H9 (cell line): ENCODE results near the gene CAMTA1. TPM values are rescaled to one million over a fixed set of nuclear protein-coding genes. Genes with fewer than 3 reads are reported as not detected.

Experiments
- DNase-seq: peaks from one replicate; pipeline ENCODE4 v3.0.0-alpha.2; 2017
- H2AFZ ChIP-seq: one replicate; pipeline ENCODE4 v1.6.1; 2013; ENCODE audit warnings: mild to moderate bottlenecking, low read length, control low read depth, moderate library complexity
- H2AK5ac ChIP-seq: 2 replicates; pipeline ENCODE4 v1.6.1; 2013; ENCODE audit warnings: low read length, control low read depth, mixed read lengths; ENCODE audit not compliant: insufficient read length
- H2BK120ac ChIP-seq: one replicate; pipeline ENCODE4 v1.6.1; 2013; ENCODE audit warnings: low read depth, mild to moderate bottlenecking, low read length, control low read depth, inconsistent platforms; ENCODE audit not compliant: poor library complexity, severe bottlenecking
- H2BK12ac ChIP-seq: 2 replicates; pipeline ENCODE4 v1.6.1; 2013; ENCODE audit warnings: low read length, control low read depth, mixed read lengths, low read depth; ENCODE audit not compliant: insufficient read length
- H2BK15ac ChIP-seq: 2 replicates; pipeline ENCODE4 v1.6.1; 2013; ENCODE audit warnings: low read depth, low read length, control low read depth
- H2BK20ac ChIP-seq: one replicate; pipeline ENCODE4 v1.6.1; 2013; ENCODE audit warnings: low read depth, mild to moderate bottlenecking, low read length, control low read depth, inconsistent platforms; ENCODE audit not compliant: poor library complexity, severe bottlenecking
- H2BK5ac ChIP-seq: 2 replicates; pipeline ENCODE4 v1.6.1; 2013; ENCODE audit warnings: low read length, control low read depth, mixed read lengths; ENCODE audit not compliant: insufficient read length
- H3K14ac ChIP-seq: 2 replicates; pipeline ENCODE4 v1.6.1; 2013; ENCODE audit warnings: low read length, control low read depth; ENCODE audit not compliant: insufficient read depth
- H3K18ac ChIP-seq: 2 replicates; pipeline ENCODE4 v1.6.1; 2013; ENCODE audit warnings: low read depth, mild to moderate bottlenecking, mixed read lengths, low read length, control low read depth; ENCODE audit not compliant: insufficient read length
- H3K23ac ChIP-seq: 2 replicates; pipeline ENCODE4 v1.6.1; 2013; ENCODE audit warnings: low read length, control low read depth, mixed read lengths, low read depth; ENCODE audit not compliant: insufficient read length
- H3K23me2 ChIP-seq: 2 replicates; pipeline ENCODE4 v1.6.1; 2013; ENCODE audit warnings: low read depth, mild to moderate bottlenecking, mixed read lengths, low read length, control low read depth; ENCODE audit not compliant: insufficient read length, poor library complexity, severe bottlenecking
- H3K27ac ChIP-seq: 2 replicates; pipeline ENCODE4 v1.5.1; 2013; ENCODE audit warnings: low read length, control low read depth, mixed read lengths, low read depth; ENCODE audit not compliant: insufficient read length
- H3K27me3 ChIP-seq: 2 replicates; pipeline ENCODE4 v1.6.1; 2013; ENCODE audit warnings: low read length, control low read depth, inconsistent platforms; ENCODE audit not compliant: insufficient read depth
- H3K4ac ChIP-seq: 2 replicates; pipeline ENCODE4 v1.6.1; 2013; ENCODE audit warnings: low read depth, mild to moderate bottlenecking, control low read depth, inconsistent platforms, low read length, moderate library complexity
- H3K4me1 ChIP-seq: 2 replicates; pipeline ENCODE4 v1.6.1; 2013; ENCODE audit warnings: low read length, control low read depth, inconsistent platforms; ENCODE audit not compliant: insufficient read depth
- H3K4me2 ChIP-seq: 2 replicates; pipeline ENCODE4 v1.6.1; 2013; ENCODE audit warnings: low read length, control low read depth, mixed read lengths; ENCODE audit not compliant: insufficient read length, insufficient read depth
- H3K56ac ChIP-seq: 2 replicates; pipeline ENCODE4 v1.6.1; 2013; ENCODE audit warnings: low read depth, mild to moderate bottlenecking, mixed read lengths, low read length, control low read depth; ENCODE audit not compliant: insufficient read length
- H3K79me1 ChIP-seq: 2 replicates; pipeline ENCODE4 v1.6.1; 2013; ENCODE audit warnings: low read depth, mild to moderate bottlenecking, moderate library complexity, low read length, control low read depth, inconsistent platforms; ENCODE audit not compliant: insufficient read depth, poor library complexity, severe bottlenecking
- H3K79me2 ChIP-seq: 2 replicates; pipeline ENCODE4 v1.6.1; 2013; ENCODE audit warnings: low read length, control low read depth, inconsistent platforms; ENCODE audit not compliant: insufficient read depth
- H3K9ac ChIP-seq: 2 replicates; pipeline ENCODE4 v1.6.1; 2013; ENCODE audit warnings: low read length, control low read depth, mixed read lengths; ENCODE audit not compliant: insufficient read length; ENCODE audit errors: extremely low read depth
- H3K9me3 ChIP-seq: one replicate; pipeline ENCODE4 v1.6.1; 2013; ENCODE audit warnings: low read depth, low read length, inconsistent platforms; ENCODE audit not compliant: control insufficient read depth
- H3T11ph ChIP-seq: one replicate; pipeline ENCODE4 v1.6.1; 2013; ENCODE audit warnings: mild to moderate bottlenecking, low read length, control low read depth, inconsistent platforms
- H4K20me1 ChIP-seq: one replicate; pipeline ENCODE4 v1.6.1; 2013; ENCODE audit not compliant: control insufficient read depth, insufficient read length, insufficient read depth
- H4K5ac ChIP-seq: 2 replicates; pipeline ENCODE4 v1.6.1; 2013; ENCODE audit warnings: low read depth, mild to moderate bottlenecking, mixed read lengths, low read length, control low read depth; ENCODE audit not compliant: insufficient read length
- H4K8ac ChIP-seq: replicated peaks from 2 replicates; pipeline ENCODE4 v1.6.1; 2013; ENCODE audit warnings: low read length, control low read depth, mixed read lengths, low read depth; ENCODE audit not compliant: insufficient read length
- H4K91ac ChIP-seq: 2 replicates; pipeline ENCODE4 v1.6.1; 2013; ENCODE audit warnings: low read depth, mild to moderate bottlenecking, moderate library complexity, mixed read lengths, low read length, control low read depth; ENCODE audit not compliant: insufficient read length
- H3K27ac Mint-ChIP-seq, 3 experiments: 2 replicates in 2 of 3; 3 replicates in 1 of 3; pipeline ENCODE4 v1.8.0; 2020 to 2021; ENCODE audit warnings: mixed read lengths in 3 of 3, mild to moderate bottlenecking in 1 of 3, moderate library complexity in 1 of 3
- H3K27me3 Mint-ChIP-seq: 2 replicates; pipeline ENCODE4 v1.8.0; 2021; ENCODE audit warnings: low read depth, mild to moderate bottlenecking, moderate library complexity, mixed read lengths
- H3K36me3 Mint-ChIP-seq, 3 experiments: 2 replicates in 2 of 3; 3 replicates in 1 of 3; pipeline ENCODE4 v1.8.0; 2020 to 2021; ENCODE audit warnings: low read depth in 3 of 3, mixed read lengths in 3 of 3; ENCODE audit not compliant: insufficient read depth in 1 of 3
- H3K4me1 Mint-ChIP-seq, 2 experiments: 2 replicates each; pipeline ENCODE4 v1.8.0; 2020; ENCODE audit warnings: mixed read lengths in 2 of 2
- H3K4me3 Mint-ChIP-seq, 2 experiments: 2 replicates in 1 of 2; 3 replicates in 1 of 2; pipeline ENCODE4 v1.8.0; 2020 to 2021; ENCODE audit warnings: mild to moderate bottlenecking in 2 of 2, mixed read lengths in 2 of 2, moderate library complexity in 1 of 2
- H3K9me3 Mint-ChIP-seq, 2 experiments: 2 replicates in 1 of 2; 3 replicates in 1 of 2; pipeline ENCODE4 v1.8.0; 2020; ENCODE audit warnings: mild to moderate bottlenecking in 2 of 2, mixed read lengths in 2 of 2, moderate library complexity in 1 of 2
- WGBS: extraction: QIAGEN DNeasy Blood & Tissue Kit; methylation state at CpG from one replicate; pipeline ENCODE4 v1.1.7; 2013; ENCODE audit warnings: missing lambda C conversion rate, low lambda C conversion rate, mixed read lengths; ENCODE audit not compliant: insufficient read length; ENCODE audit errors: extremely low coverage; 5-methylcytosine and 5-hydroxymethylcytosine counted together
- total RNA-seq: library from RNA; stranded (reverse); gene quantifications from 2 replicates; pipeline ENCODE4 v1.2.1, GENCODE V29; 2021
- TF ChIP-seq, protein P1 (sequence below): fragments of 200-600 bp; sonication (generic); conservative IDR thresholded peaks from 3 replicates; pipeline ENCODE4 v1.8.0; 2021; ENCODE audit warnings: antibody characterized with exemption, mild to moderate bottlenecking

CAMTA1 gene
- total RNA-seq, 1 experiment from 2014 or later, result 115 TPM

DNA sequence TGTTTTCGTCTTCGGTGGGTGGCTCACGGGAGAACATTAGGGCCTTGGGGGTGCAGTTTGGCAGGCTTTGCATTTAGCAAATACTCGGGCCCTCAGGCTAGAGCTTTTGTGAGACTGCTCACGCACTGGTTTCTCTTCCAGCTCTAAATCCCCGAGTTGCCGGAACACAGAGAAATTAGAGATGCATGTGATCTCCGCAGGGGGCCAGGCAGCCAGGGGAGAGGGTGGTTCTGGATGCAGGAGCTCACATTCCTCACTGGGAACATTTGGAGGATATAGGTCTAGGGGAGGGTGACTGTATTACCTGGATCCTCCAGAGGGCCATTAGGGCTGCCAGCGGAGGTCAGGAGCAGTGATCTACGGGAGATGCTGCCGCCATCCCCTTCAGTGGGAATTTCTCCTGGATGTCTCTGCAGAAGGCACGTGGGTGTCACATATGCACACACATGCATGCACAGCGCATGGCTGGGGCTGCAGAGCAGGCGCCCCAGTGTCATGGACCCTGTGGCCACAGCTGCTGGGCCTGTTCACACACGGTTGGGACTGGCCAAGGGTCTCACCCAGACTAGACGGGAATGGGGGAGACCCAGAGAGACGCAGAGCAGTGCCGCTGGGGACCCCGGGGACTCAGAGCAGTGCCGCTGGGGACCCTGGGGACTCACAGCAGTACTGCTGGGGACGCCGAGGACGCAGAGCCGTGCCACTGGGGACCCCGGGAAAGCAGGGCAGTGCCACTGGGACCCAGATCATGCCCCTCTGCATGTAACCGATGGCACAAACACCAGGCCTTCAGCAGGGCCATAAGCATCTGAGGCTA, 258.7 kb downstream of the CAMTA1 start:
- H2AK5ac ChIP-seq, result no peak overlapping the region
- no peaks in the 10 kb centered on the region for H3K4me1 ChIP-seq
- no peak overlapping the region for H3K4ac ChIP-seq
- no peaks in the 10 kb centered on the region for H4K20me1 ChIP-seq
- no peaks in the 10 kb centered on the region for H3K23me2 ChIP-seq
- H3K79me2 ChIP-seq, result no peaks in the 10 kb centered on the region
- H3K4me3 Mint-ChIP-seq, result no peak overlapping the region
- H3K14ac ChIP-seq, result no peak overlapping the region; the same call in 1 of the 2 replicates
- H2BK120ac ChIP-seq, result no peak overlapping the region
- H3K9ac ChIP-seq, result no peak overlapping the region
- no peak overlapping the region for H4K8ac ChIP-seq
- H3K79me1 ChIP-seq, result no peaks in the 10 kb centered on the region
- H3K9me3 Mint-ChIP-seq, result peaks cover 0 to 3% of the 10 kb centered on the region in 2 experiments; a peak in 2 of 5 replicates
- H3T11ph ChIP-seq, result no peak overlapping the region
- no peak overlapping the region for H4K91ac ChIP-seq
- H3K4me2 ChIP-seq, result no peak overlapping the region
- no peak overlapping the region for H3K27ac ChIP-seq
- no peaks in the 10 kb centered on the region for H3K36me3 Mint-ChIP-seq
- no peaks in the 10 kb centered on the region for H3K9me3 ChIP-seq
- H3K4me1 Mint-ChIP-seq, result peaks cover 23 to 40% of the 10 kb centered on the region in 2 experiments
- no peak overlapping the region for H2BK15ac ChIP-seq
- H3K27ac Mint-ChIP-seq, result no peak overlapping the region; a peak in 1 of 7 replicates
- no CpG with 5 or more reads among the region's 26 CpGs for WGBS
- DNase-seq, result peak; percentile 39
- no peak overlapping the region for H4K5ac ChIP-seq
- H3K18ac ChIP-seq, result no peak overlapping the region
- no peak overlapping the region for H3K56ac ChIP-seq
- no peak overlapping the region for H2BK5ac ChIP-seq
- no peak overlapping the region for H3K23ac ChIP-seq
- H2BK12ac ChIP-seq, result no peak overlapping the region
- no peak overlapping the region for H2AFZ ChIP-seq
- H2BK20ac ChIP-seq, result no peak overlapping the region
- TF ChIP-seq, protein P1, sequence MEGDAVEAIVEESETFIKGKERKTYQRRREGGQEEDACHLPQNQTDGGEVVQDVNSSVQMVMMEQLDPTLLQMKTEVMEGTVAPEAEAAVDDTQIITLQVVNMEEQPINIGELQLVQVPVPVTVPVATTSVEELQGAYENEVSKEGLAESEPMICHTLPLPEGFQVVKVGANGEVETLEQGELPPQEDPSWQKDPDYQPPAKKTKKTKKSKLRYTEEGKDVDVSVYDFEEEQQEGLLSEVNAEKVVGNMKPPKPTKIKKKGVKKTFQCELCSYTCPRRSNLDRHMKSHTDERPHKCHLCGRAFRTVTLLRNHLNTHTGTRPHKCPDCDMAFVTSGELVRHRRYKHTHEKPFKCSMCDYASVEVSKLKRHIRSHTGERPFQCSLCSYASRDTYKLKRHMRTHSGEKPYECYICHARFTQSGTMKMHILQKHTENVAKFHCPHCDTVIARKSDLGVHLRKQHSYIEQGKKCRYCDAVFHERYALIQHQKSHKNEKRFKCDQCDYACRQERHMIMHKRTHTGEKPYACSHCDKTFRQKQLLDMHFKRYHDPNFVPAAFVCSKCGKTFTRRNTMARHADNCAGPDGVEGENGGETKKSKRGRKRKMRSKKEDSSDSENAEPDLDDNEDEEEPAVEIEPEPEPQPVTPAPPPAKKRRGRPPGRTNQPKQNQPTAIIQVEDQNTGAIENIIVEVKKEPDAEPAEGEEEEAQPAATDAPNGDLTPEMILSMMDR, result no peak
- H3K27me3 ChIP-seq, result no peaks in the 10 kb centered on the region
- H3K27me3 Mint-ChIP-seq, result peaks cover 3% of the 10 kb centered on the region; the same call in 1 of the 2 replicates
